CD8-positive, alpha-beta memory T cell (primary cell): Measurements from ENCODE around the gene TRIM44. TPM values are rescaled to one million over a fixed set of nuclear protein-coding genes. Genes with fewer than 3 reads are reported as not detected.
"Not testable (repeated sequence)": the region's sequence is repeated elsewhere in the genome, so short reads cannot be mapped to it uniquely, and the experiment has no call there.

Source experiments
- CTCF ChIA-PET: fragments of 350-600 bp; sonication (Branson Sonifier 250); formaldehyde crosslinking; loops from one replicate; lab custom pipeline; 2021; ENCODE audit warnings: antibody characterized with exemption; lab: Charles Lee
- POLR2A ChIA-PET: fragments of 350-600 bp; sonication (Branson Sonifier 250); formaldehyde crosslinking; loops from one replicate; lab custom pipeline; 2021; ENCODE audit warnings: antibody characterized with exemption; lab: Charles Lee
- DNase-seq, 5 donors: peaks; one replicate each; pipeline versions ENCODE4 v3.0.0 to v3.0.0-alpha.2; 2020 to 2022; ENCODE audit warnings: mixed read lengths in 1 of 5
- H3K27ac ChIP-seq: one replicate; pipeline ENCODE4 v1.7.0; 2013; ENCODE audit warnings: low read depth, mild to moderate bottlenecking, low read length, moderate library complexity
- H3K27me3 ChIP-seq: 2 replicates; pipeline ENCODE4 v1.7.0; 2013; ENCODE audit warnings: low read length, mild to moderate bottlenecking; ENCODE audit not compliant: insufficient read depth, poor library complexity, severe bottlenecking
- H3K36me3 ChIP-seq: 2 replicates; pipeline ENCODE4 v1.7.0; 2013; ENCODE audit warnings: mild to moderate bottlenecking, low read length, moderate library complexity; ENCODE audit not compliant: insufficient read depth
- H3K4me1 ChIP-seq: 2 replicates; pipeline ENCODE4 v1.7.0; 2013; ENCODE audit warnings: mild to moderate bottlenecking, low read length, moderate library complexity; ENCODE audit not compliant: insufficient read depth
- H3K4me3 ChIP-seq: 2 replicates; pipeline ENCODE4 v1.7.0; 2013; ENCODE audit warnings: mild to moderate bottlenecking, low read length
- H3K9me3 ChIP-seq: 2 replicates; pipeline ENCODE4 v1.7.0; 2013; ENCODE audit warnings: mild to moderate bottlenecking, low read length
- H3K27ac Mint-ChIP-seq, 8 donors: one replicate each; pipeline ENCODE4 v1.8.0; 2020 to 2021; ENCODE audit warnings: mixed read lengths in 8 of 8, mild to moderate bottlenecking in 6 of 8, inconsistent platforms in 3 of 8, moderate library complexity in 3 of 8
- H3K27me3 Mint-ChIP-seq, 2 donors: one replicate each; pipeline ENCODE4 v1.8.0; 2020 to 2021; ENCODE audit warnings: mixed read lengths in 2 of 2, mild to moderate bottlenecking in 1 of 2, moderate library complexity in 1 of 2
- H3K36me3 Mint-ChIP-seq, 3 donors: one replicate each; pipeline ENCODE4 v1.8.0; 2020 to 2021; ENCODE audit warnings: mixed read lengths in 3 of 3, inconsistent platforms in 1 of 3, mild to moderate bottlenecking in 1 of 3
- H3K4me1 Mint-ChIP-seq, 3 donors: one replicate each; pipeline ENCODE4 v1.8.0; 2020 to 2021; ENCODE audit warnings: mixed read lengths in 3 of 3, inconsistent platforms in 1 of 3, mild to moderate bottlenecking in 1 of 3
- H3K4me3 Mint-ChIP-seq, 7 donors: one replicate each; pipeline ENCODE4 v1.8.0; 2020 to 2021; ENCODE audit warnings: mixed read lengths in 7 of 7, mild to moderate bottlenecking in 6 of 7, moderate library complexity in 4 of 7, inconsistent platforms in 2 of 7
- H3K9me3 Mint-ChIP-seq, 5 donors: one replicate each; pipeline ENCODE4 v1.8.0; 2020 to 2022; ENCODE audit warnings: mixed read lengths in 5 of 5, mild to moderate bottlenecking in 3 of 5, moderate library complexity in 2 of 5, inconsistent platforms in 1 of 5
- polyA plus RNA-seq: library from polyadenylated mRNA; unstranded; fragments of 300-500 nt; fragmentation: Illumina TruSeq; gene quantifications from one replicate; pipeline ENCODE4 v1.2.3, GENCODE V29; 2021
- total RNA-seq, 2 experiments: library from RNA; stranded (reverse); gene quantifications; one replicate each; pipeline ENCODE4 v1.2.3, GENCODE V29; 2021

Gene TRIM44
- total and polyA plus RNA-seq, 3 experiments from 2014 or later = 36.8 to 40.4 (median 40.4) TPM

DNA sequence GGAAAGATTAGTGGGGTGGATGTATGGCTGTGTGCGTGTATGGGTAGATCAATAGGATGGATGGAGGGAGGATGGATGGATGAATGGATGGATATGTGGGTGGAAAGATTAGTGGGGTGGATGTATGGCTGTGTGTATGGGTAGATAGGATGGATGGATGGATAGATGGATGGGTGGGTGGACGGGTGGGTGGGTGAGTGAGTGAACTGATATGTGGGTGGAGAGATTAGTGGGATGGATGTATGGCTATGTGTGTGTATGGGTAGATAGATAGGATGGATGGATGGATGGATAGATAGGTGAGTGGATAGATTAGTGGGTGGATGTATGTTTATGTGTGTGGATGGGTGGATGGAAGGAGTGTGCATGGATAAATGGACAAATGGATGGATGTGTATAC is 193.7 kb downstream of the TRIM44 start:
- H3K9me3 Mint-ChIP-seq = no peaks in the 10 kb centered on the region
- peaks cover 0 to 5% of the 10 kb centered on the region in 2 donors for H3K27me3 Mint-ChIP-seq
- Histone ChIP-seq H3K4me3 (no peak overlapping the region), H3K4me1 (no peaks in the 10 kb centered on the region), H3K9me3 (no peaks in the 10 kb centered on the region), H3K27me3 (no peaks in the 10 kb centered on the region), H3K36me3 (no peaks in the 10 kb centered on the region), H3K27ac (no peak overlapping the region)
- POLR2A ChIA-PET = no interaction called here
- H3K4me1 Mint-ChIP-seq = no peaks in the 10 kb centered on the region
- H3K4me3 Mint-ChIP-seq = no peak overlapping the region
- DNase-seq = no peak
- H3K27ac Mint-ChIP-seq = no peak overlapping the region
- CTCF ChIA-PET = no interaction called here
- H3K36me3 Mint-ChIP-seq = no peaks in the 10 kb centered on the region

- POLR2A ChIA-PET = no interaction called here
- H3K27me3 Mint-ChIP-seq = peaks cover 0 to 8% of the 10 kb centered on the region in 2 donors
- CTCF ChIA-PET = no interaction called here
Observed at GRCh38 chr11:35856756-35857155, 194.2 kb downstream of the TRIM44 start.

GRCh38 chr11:35857922-35858321 is 195.3 kb downstream of the TRIM44 start:
- Mint-ChIP-seq H3K27me3 (peaks cover 0 to 10% of the 10 kb centered on the region in 2 donors), H3K36me3 (no peaks in the 10 kb centered on the region), H3K27ac (peak overlapping the region in 1 of 8 donors; percentile 24), H3K9me3 (no peaks in the 10 kb centered on the region), H3K4me1 (no peaks in the 10 kb centered on the region), H3K4me3 (no peak overlapping the region)
- CTCF ChIA-PET = interaction anchor here (0.8 kb wide), 1 partner anchor 46 kb away, joined by 3 read pairs; no protein-coding TSS in a partner anchor
- no peak overlapping the region for H3K27ac ChIP-seq
- no peaks in the 10 kb centered on the region for H3K4me1 ChIP-seq
- H3K36me3 ChIP-seq = no peaks in the 10 kb centered on the region
- DNase-seq = no peak
- no peaks in the 10 kb centered on the region for H3K9me3 ChIP-seq
- POLR2A ChIA-PET = no interaction called here
- H3K27me3 ChIP-seq = no peaks in the 10 kb centered on the region
- H3K4me3 ChIP-seq = no peak overlapping the region

More at GRCh38 chr11:35856756-35857155, 194.2 kb downstream of the TRIM44 start:
- Histone ChIP-seq H3K9me3 (no peaks in the 10 kb centered on the region), H3K27ac (no peak overlapping the region), H3K36me3 (no peaks in the 10 kb centered on the region), H3K4me1 (no peaks in the 10 kb centered on the region), H3K27me3 (no peaks in the 10 kb centered on the region), H3K4me3 (no peak overlapping the region)
- no peak overlapping the region for H3K4me3 Mint-ChIP-seq
- DNase-seq = no peak
- H3K9me3 Mint-ChIP-seq = no peaks in the 10 kb centered on the region
- H3K4me1 Mint-ChIP-seq = no peaks in the 10 kb centered on the region
- no peaks in the 10 kb centered on the region for H3K36me3 Mint-ChIP-seq
- no peak overlapping the region for H3K27ac Mint-ChIP-seq

- CTCF ChIA-PET = no interaction called here
- POLR2A ChIA-PET = no interaction called here
Observed at GRCh38 chr11:35859301-35859700, 196.7 kb downstream of the TRIM44 start.

GRCh38 chr11:35860194-35860593 is 197.6 kb downstream of the TRIM44 start:
- H3K27me3 ChIP-seq, H3K36me3 Mint-ChIP-seq, DNase-seq, H3K4me1 Mint-ChIP-seq, POLR2A ChIA-PET, H3K9me3 Mint-ChIP-seq, H3K36me3 ChIP-seq, H3K4me3 ChIP-seq, CTCF ChIA-PET, H3K4me1 ChIP-seq, H3K4me3 Mint-ChIP-seq, H3K9me3 ChIP-seq, H3K27ac ChIP-seq: not testable (repeated sequence)
- peaks cover 6 to 14% of the 10 kb centered on the region in 2 donors for H3K27me3 Mint-ChIP-seq
- peak overlapping the region in 1 of 8 donors; percentile 14 for H3K27ac Mint-ChIP-seq

More at GRCh38 chr11:35859301-35859700, 196.7 kb downstream of the TRIM44 start:
- H3K4me3 ChIP-seq = no peak overlapping the region
- H3K4me1 ChIP-seq = no peaks in the 10 kb centered on the region
- H3K27ac Mint-ChIP-seq = no peak overlapping the region
- H3K4me1 Mint-ChIP-seq = no peaks in the 10 kb centered on the region
- no peak overlapping the region for H3K27ac ChIP-seq
- no peak for DNase-seq
- H3K36me3 Mint-ChIP-seq = no peaks in the 10 kb centered on the region
- H3K27me3 Mint-ChIP-seq = peaks cover 6 to 15% of the 10 kb centered on the region in 2 donors
- no peaks in the 10 kb centered on the region for H3K9me3 ChIP-seq
- no peaks in the 10 kb centered on the region for H3K27me3 ChIP-seq
- H3K36me3 ChIP-seq = no peaks in the 10 kb centered on the region
- no peaks in the 10 kb centered on the region for H3K9me3 Mint-ChIP-seq
- H3K4me3 Mint-ChIP-seq = no peak overlapping the region

DNA sequence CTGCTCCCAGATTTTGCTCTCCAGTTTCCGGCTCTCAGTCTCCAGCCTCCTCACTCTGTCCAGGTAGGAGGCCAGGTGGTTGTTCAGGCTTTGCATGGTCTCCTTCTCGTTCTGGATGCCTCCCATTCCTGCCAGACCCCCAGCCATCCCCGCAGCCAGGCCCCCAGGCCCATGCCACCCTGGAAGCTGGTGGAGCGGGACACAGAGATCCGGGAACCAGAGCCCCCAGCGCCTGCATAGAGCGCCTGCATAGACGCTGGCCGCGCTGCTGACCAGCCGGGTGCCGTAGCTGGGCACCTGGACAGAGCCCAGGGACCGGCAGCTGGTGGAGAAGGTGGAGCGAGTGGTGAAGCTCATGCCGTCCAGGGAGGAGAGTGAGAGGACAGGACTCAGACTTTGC is 198.6 kb downstream of the TRIM44 start:
- no peaks in the 10 kb centered on the region for H3K4me1 Mint-ChIP-seq
- H3K36me3 ChIP-seq = no peaks in the 10 kb centered on the region
- H3K9me3 Mint-ChIP-seq = peaks cover 0 to 4% (median 0%) of the 10 kb centered on the region in 5 donors
- H3K36me3 Mint-ChIP-seq = no peaks in the 10 kb centered on the region
- H3K27ac Mint-ChIP-seq = no peak overlapping the region
- no peak overlapping the region for H3K4me3 Mint-ChIP-seq
- POLR2A ChIA-PET = no interaction called here
- H3K9me3 ChIP-seq = no peaks in the 10 kb centered on the region
- H3K27ac ChIP-seq = no peak overlapping the region
- H3K4me3 ChIP-seq = no peak overlapping the region
- no peaks in the 10 kb centered on the region for H3K4me1 ChIP-seq
- peaks cover 6 to 12% of the 10 kb centered on the region in 2 donors for H3K27me3 Mint-ChIP-seq
- DNase-seq = no peak
- CTCF ChIA-PET = no interaction called here
- H3K27me3 ChIP-seq = no peaks in the 10 kb centered on the region

DNA sequence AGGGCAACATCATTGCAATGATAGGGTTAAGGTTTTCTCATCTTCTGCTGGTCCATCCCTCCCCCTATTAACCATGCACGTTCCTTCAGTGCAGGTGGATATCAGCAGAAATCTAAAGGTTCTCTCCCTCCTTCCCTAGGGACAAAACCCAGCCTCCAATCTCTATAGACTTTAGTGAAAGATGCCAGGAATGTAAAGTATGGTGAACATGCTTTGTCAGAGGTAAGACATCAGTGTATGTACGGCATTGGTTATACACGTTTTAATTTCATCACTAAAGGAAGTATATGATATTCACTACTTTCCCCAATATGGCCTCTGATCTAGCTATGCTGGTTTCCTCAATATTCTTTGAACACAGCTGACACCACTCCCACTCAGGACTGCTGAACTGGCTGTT is 200.1 kb downstream of the TRIM44 start:
- H3K36me3 Mint-ChIP-seq = no peaks in the 10 kb centered on the region
- no peaks in the 10 kb centered on the region for H3K9me3 ChIP-seq
- CTCF ChIA-PET = interaction anchor here (1.3 kb wide), 1 partner anchor 41 kb away, joined by 4 read pairs; no protein-coding TSS in a partner anchor
- H3K27me3 ChIP-seq = no peaks in the 10 kb centered on the region
- H3K27ac ChIP-seq = no peak overlapping the region
- H3K4me1 Mint-ChIP-seq = no peaks in the 10 kb centered on the region
- POLR2A ChIA-PET = no interaction called here
- no peak for DNase-seq
- no peaks in the 10 kb centered on the region for H3K36me3 ChIP-seq
- no peak overlapping the region for H3K4me3 ChIP-seq
- H3K4me1 ChIP-seq = no peaks in the 10 kb centered on the region
- peaks cover 0 to 12% (median 4%) of the 10 kb centered on the region in 5 donors for H3K9me3 Mint-ChIP-seq
- H3K27ac Mint-ChIP-seq = no peak overlapping the region
- H3K27me3 Mint-ChIP-seq = peaks cover 6 to 12% of the 10 kb centered on the region in 2 donors
- H3K4me3 Mint-ChIP-seq = no peak overlapping the region

DNA sequence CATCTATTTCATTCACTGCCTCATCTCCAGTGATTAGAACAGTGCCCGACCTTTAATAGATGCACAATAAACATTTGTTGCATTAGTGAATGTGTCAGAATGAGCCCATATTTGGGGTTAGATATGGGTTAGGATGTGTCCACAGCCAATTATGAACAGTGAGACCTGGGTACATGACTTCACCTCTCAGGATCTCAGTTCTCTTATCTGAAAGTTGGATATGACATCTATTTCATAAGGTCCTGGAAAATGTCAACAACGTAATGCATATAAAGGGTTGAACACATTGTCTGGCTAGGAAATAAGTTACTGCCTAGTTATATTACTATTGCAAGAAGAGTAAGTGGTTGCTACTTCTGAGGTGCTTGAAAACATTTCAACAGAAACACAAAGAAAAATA is 201.6 kb downstream of the TRIM44 start:
- Histone ChIP-seq H3K9me3 (no peaks in the 10 kb centered on the region), H3K27me3 (no peaks in the 10 kb centered on the region), H3K27ac (no peak overlapping the region), H3K4me1 (no peaks in the 10 kb centered on the region), H3K36me3 (no peaks in the 10 kb centered on the region), H3K4me3 (no peak overlapping the region)
- Mint-ChIP-seq H3K9me3 (peaks cover 9 to 22% (median 13%) of the 10 kb centered on the region in 5 donors), H3K4me3 (no peak overlapping the region), H3K4me1 (no peaks in the 10 kb centered on the region), H3K27me3 (peaks cover 6 to 12% of the 10 kb centered on the region in 2 donors), H3K36me3 (peaks cover 0 to 3% (median 0%) of the 10 kb centered on the region in 3 donors), H3K27ac (no peak overlapping the region)
- DNase-seq = no peak
- CTCF ChIA-PET = no interaction called here
- POLR2A ChIA-PET = no interaction called here
